ENCODE measurements around the gene PEMT. TPM values are rescaled to one million over a fixed set of nuclear protein-coding genes. Genes with fewer than 3 reads are reported as not detected.

Gene PEMT
- total and polyA plus RNA-seq, 7 donors: 5.3 to 21.9 (median 13.5) TPM

GRCh38 chr17:17555151-17555550, 36.4 kb downstream of the PEMT start:
- WGBS, 2 donors: 96 to 97% methylated on average over 9 of the region's 9 CpGs
- Histone ChIP-seq H3K4me3 (no peak overlapping the region), H3K27ac (no peak overlapping the region), H3K4me1 (no peaks in the 10 kb centered on the region), H3K36me3 (no peaks in the 10 kb centered on the region), H3K27me3 (no peaks in the 10 kb centered on the region), H3K9me3 (no peaks in the 10 kb centered on the region)
- TF ChIP-seq POLR2A (IDR thresholded peaks at IDR 0.05) (no peak), POLR2AphosphoS5 (IDR thresholded peaks at IDR 0.05) (no peak), EP300 (IDR thresholded peaks at IDR 0.05) (no peak), CTCF (IDR thresholded peaks at IDR 0.05) (no peak)
- no peak for DNase-seq
- intact Hi-C loops (cut with DNase I): no loop called here

- intact Hi-C loops (cut with DNase I): no loop called here
- DNase-seq: no peak
- Histone ChIP-seq H3K4me1 (no peaks in the 10 kb centered on the region), H3K36me3 (no peaks in the 10 kb centered on the region), H3K4me3 (no peak overlapping the region), H3K27ac (no peak overlapping the region), H3K27me3 (no peaks in the 10 kb centered on the region), H3K9me3 (no peaks in the 10 kb centered on the region)
- WGBS, 2 donors: 93 to 94% methylated on average over 17 of the region's 17 CpGs
- TF ChIP-seq POLR2AphosphoS5 (IDR thresholded peaks at IDR 0.05) (no peak), CTCF (IDR thresholded peaks at IDR 0.05) (no peak), EP300 (IDR thresholded peaks at IDR 0.05) (no peak), POLR2A (IDR thresholded peaks at IDR 0.05) (no peak)
These were observed 37.2 kb downstream of the PEMT start for GRCh38 chr17:17554266-17554665.

- no peaks in the 10 kb centered on the region for H3K27me3 ChIP-seq
- no peak for DNase-seq
- no peak for TF ChIP-seq CTCF (IDR thresholded peaks at IDR 0.05)
- no peak for TF ChIP-seq POLR2A (IDR thresholded peaks at IDR 0.05)
- no peak for TF ChIP-seq POLR2AphosphoS5 (IDR thresholded peaks at IDR 0.05)
- no peak for TF ChIP-seq EP300 (IDR thresholded peaks at IDR 0.05)
- 95 to 96% methylated on average over 30 of the region's 30 CpGs for WGBS, 2 donors
- intact Hi-C loops (cut with DNase I): no loop called here
- H3K36me3 ChIP-seq: no peaks in the 10 kb centered on the region
- H3K9me3 ChIP-seq: no peaks in the 10 kb centered on the region
- no peak overlapping the region for H3K27ac ChIP-seq
- H3K4me1 ChIP-seq: no peaks in the 10 kb centered on the region
- H3K4me3 ChIP-seq: no peak overlapping the region
These were observed 38.0 kb downstream of the PEMT start for GRCh38 chr17:17553217-17554195.

- no peaks in the 10 kb centered on the region for H3K9me3 ChIP-seq
- H3K27ac ChIP-seq: no peak overlapping the region
- H3K4me1 ChIP-seq: peaks cover 0 to 5% (median 1%) of the 10 kb centered on the region in 4 donors
- 95 to 96% methylated on average over 27 of the region's 27 CpGs for WGBS, 2 donors
- H3K27me3 ChIP-seq: no peaks in the 10 kb centered on the region
- no peak for DNase-seq
- intact Hi-C loops (cut with DNase I): no loop called here
- no peak overlapping the region for H3K4me3 ChIP-seq
- H3K36me3 ChIP-seq: no peaks in the 10 kb centered on the region
- no peak for TF ChIP-seq CTCF (IDR thresholded peaks at IDR 0.05)
- TF ChIP-seq POLR2A (IDR thresholded peaks at IDR 0.05): no peak
- no peak for TF ChIP-seq EP300 (IDR thresholded peaks at IDR 0.05)
- no peak for TF ChIP-seq POLR2AphosphoS5 (IDR thresholded peaks at IDR 0.05)
These were observed 38.9 kb downstream of the PEMT start for GRCh38 chr17:17552351-17553216.

Data from sigmoid colon (tissue), 7 donors.